ENCODE results near the gene EPOP. TPM values are rescaled to one million over a fixed set of nuclear protein-coding genes. Genes with fewer than 3 reads are reported as not detected.

Gene EPOP
- total and polyA plus RNA-seq, 2 experiments from 2014 or later, result 0.42 to 2.4 TPM

- TF ChIP-seq, protein P1, sequence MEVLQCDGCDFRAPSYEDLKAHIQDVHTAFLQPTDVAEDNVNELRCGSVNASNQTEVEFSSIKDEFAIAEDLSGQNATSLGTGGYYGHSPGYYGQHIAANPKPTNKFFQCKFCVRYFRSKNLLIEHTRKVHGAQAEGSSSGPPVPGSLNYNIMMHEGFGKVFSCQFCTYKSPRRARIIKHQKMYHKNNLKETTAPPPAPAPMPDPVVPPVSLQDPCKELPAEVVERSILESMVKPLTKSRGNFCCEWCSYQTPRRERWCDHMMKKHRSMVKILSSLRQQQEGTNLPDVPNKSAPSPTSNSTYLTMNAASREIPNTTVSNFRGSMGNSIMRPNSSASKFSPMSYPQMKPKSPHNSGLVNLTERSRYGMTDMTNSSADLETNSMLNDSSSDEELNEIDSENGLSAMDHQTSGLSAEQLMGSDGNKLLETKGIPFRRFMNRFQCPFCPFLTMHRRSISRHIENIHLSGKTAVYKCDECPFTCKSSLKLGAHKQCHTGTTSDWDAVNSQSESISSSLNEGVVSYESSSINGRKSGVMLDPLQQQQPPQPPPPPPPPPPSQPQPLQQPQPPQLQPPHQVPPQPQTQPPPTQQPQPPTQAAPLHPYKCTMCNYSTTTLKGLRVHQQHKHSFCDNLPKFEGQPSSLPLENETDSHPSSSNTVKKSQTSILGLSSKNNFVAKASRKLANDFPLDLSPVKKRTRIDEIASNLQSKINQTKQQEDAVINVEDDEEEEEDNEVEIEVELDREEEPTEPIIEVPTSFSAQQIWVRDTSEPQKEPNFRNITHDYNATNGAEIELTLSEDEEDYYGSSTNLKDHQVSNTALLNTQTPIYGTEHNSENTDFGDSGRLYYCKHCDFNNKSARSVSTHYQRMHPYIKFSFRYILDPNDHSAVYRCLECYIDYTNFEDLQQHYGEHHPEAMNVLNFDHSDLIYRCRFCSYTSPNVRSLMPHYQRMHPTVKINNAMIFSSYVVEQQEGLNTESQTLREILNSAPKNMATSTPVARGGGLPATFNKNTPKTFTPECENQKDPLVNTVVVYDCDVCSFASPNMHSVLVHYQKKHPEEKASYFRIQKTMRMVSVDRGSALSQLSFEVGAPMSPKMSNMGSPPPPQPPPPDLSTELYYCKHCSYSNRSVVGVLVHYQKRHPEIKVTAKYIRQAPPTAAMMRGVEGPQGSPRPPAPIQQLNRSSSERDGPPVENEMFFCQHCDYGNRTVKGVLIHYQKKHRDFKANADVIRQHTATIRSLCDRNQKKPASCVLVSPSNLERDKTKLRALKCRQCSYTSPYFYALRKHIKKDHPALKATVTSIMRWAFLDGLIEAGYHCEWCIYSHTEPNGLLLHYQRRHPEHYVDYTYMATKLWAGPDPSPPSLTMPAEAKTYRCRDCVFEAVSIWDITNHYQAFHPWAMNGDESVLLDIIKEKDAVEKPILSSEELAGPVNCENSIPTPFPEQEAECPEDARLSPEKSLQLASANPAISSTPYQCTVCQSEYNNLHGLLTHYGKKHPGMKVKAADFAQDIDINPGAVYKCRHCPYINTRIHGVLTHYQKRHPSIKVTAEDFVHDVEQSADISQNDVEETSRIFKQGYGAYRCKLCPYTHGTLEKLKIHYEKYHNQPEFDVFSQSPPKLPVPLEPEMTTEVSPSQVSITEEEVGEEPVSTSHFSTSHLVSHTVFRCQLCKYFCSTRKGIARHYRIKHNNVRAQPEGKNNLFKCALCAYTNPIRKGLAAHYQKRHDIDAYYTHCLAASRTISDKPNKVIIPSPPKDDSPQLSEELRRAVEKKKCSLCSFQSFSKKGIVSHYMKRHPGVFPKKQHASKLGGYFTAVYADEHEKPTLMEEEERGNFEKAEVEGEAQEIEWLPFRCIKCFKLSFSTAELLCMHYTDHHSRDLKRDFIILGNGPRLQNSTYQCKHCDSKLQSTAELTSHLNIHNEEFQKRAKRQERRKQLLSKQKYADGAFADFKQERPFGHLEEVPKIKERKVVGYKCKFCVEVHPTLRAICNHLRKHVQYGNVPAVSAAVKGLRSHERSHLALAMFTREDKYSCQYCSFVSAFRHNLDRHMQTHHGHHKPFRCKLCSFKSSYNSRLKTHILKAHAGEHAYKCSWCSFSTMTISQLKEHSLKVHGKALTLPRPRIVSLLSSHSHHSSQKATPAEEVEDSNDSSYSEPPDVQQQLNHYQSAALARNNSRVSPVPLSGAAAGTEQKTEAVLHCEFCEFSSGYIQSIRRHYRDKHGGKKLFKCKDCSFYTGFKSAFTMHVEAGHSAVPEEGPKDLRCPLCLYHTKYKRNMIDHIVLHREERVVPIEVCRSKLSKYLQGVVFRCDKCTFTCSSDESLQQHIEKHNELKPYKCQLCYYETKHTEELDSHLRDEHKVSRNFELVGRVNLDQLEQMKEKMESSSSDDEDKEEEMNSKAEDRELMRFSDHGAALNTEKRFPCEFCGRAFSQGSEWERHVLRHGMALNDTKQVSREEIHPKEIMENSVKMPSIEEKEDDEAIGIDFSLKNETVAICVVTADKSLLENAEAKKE (CRISPR knock-in tag; IDR thresholded peaks at IDR 0.05), result no peak
- TF ChIP-seq CREB1 (CRISPR knock-in tag; IDR thresholded peaks at IDR 0.05; ENCODE audit: low read depth), result no peak
- no peak for TF ChIP-seq NANOG (IDR thresholded peaks at IDR 0.05; ENCODE audit: borderline replicate concordance)
Measured at GRCh38 chr17:38687286-38687685, 12.5 kb upstream of the EPOP start (continued).

DNA sequence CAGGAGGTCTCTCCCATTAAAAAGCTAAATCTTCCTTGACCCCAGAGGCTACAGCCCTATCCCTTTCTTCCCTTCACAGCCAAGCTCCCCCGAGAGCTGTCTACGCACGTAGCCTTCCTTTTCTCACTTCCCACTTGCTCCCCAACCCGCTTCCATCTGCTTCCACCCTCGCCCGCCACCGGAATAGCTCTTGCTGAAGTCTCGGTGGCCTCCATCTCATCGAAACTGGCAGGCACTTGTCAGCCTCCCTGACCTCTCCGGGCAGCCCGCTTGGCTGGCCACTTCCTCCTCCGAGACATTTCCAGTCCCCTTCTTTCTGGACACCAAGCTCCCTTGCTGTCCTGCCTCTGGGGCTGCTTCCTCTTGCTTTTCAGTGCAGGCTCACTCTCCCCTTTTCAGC is 10.7 kb upstream of the EPOP start:
- no peaks in the 10 kb centered on the region for H3K36me3 Mint-ChIP-seq (ENCODE audit: low read depth)
- DNase-seq (ENCODE audit: low spot score) (no peak), ATAC-seq (no peak)
- no peaks in the 10 kb centered on the region for H3K4me1 ChIP-seq (ENCODE audit: insufficient read depth)
- H3K27me3 Mint-ChIP-seq (ENCODE audit: insufficient read depth, low read depth, poor library complexity), result peaks cover 13% of the 10 kb centered on the region
- H2AFZ ChIP-seq, result no peak overlapping the region
- H3K4me1 Mint-ChIP-seq, result peaks cover 4% of the 10 kb centered on the region
- H3K79me2 ChIP-seq (replicated peaks; ENCODE audit: insufficient read depth), result no peaks in the 10 kb centered on the region
- H3K36me3 ChIP-seq (ENCODE audit: insufficient read depth), result no peaks in the 10 kb centered on the region
- no peaks in the 10 kb centered on the region for H3F3A ChIP-seq (replicated peaks; ENCODE audit: low read depth)
- H3K4me3 Mint-ChIP-seq, result no peak overlapping the region; the same call in 2 of the 3 replicates
- no peaks in the 10 kb centered on the region for H3K9me2 ChIP-seq (ENCODE audit: insufficient read depth)
- H3K27me3 ChIP-seq (ENCODE audit: insufficient read depth), result no peaks in the 10 kb centered on the region; the same call in 1 of the 2 replicates
- H3K4me2 ChIP-seq, result no peak overlapping the region
- H3K9me3 Mint-ChIP-seq, result no peaks in the 10 kb centered on the region
- H3K27ac Mint-ChIP-seq, result no peak overlapping the region
- H3K4me3 ChIP-seq, result no peak overlapping the region
- H4K20me1 ChIP-seq (replicated peaks; ENCODE audit: insufficient read depth), result no peaks in the 10 kb centered on the region; the same call in 1 of the 2 replicates
- no peak overlapping the region for H3K27ac ChIP-seq (ENCODE audit: low read depth)
- TF ChIP-seq ZNF114 (CRISPR knock-in tag; IDR thresholded peaks at IDR 0.05), result no peak
- no peak for TF ChIP-seq NANOG (IDR thresholded peaks at IDR 0.05; ENCODE audit: borderline replicate concordance)
- TF ChIP-seq EZH2 (IDR thresholded peaks at IDR 0.05; ENCODE audit: low read depth, unreplicated experiment), result no peak
- TF ChIP-seq, protein P1 (CRISPR knock-in tag; IDR thresholded peaks at IDR 0.05), result no peak
- TF ChIP-seq STAT1 (IDR thresholded peaks at IDR 0.05; ENCODE audit: unreplicated experiment), result no peak
- TF ChIP-seq JUNB (IDR thresholded peaks at IDR 0.05; ENCODE audit: unreplicated experiment), result no peak

All from GM23338 (cell line).